Neutrophil (primary cell): Measurements from ENCODE around the gene LAPTM5.

ENCODE experiments used
- H3K27ac ChIP-seq: fragments of 200-600 bp; sonication (generic); 2 replicates; pipeline ENCODE4 v1.5.1; 2016; ENCODE audit warnings: mild to moderate bottlenecking, moderate library complexity
- H3K27me3 ChIP-seq: fragments of 200-600 bp; sonication (generic); 2 replicates; pipeline ENCODE4 v1.6.0; 2016; ENCODE audit warnings: mild to moderate bottlenecking
- H3K36me3 ChIP-seq: fragments of 200-600 bp; sonication (generic); 2 replicates; pipeline ENCODE4 v1.5.1; 2017
- H3K4me1 ChIP-seq, 2 experiments: fragments of 200-600 bp in 1 of 2; sonication (generic) in 1 of 2; 1 replicate in 1 of 2; 2 replicates in 1 of 2; pipeline versions ENCODE4 v1.5.1 to v1.6.1; 2013 to 2016; ENCODE audit warnings: low read depth in 1 of 2, low read length in 1 of 2, mild to moderate bottlenecking in 1 of 2, moderate library complexity in 1 of 2; ENCODE audit not compliant: control insufficient read depth in 1 of 2, insufficient read depth in 1 of 2
- H3K4me3 ChIP-seq, 2 experiments: fragments of 200-600 bp in 1 of 2; sonication (generic) in 1 of 2; 1 replicate in 1 of 2; 2 replicates in 1 of 2; pipeline ENCODE4 v1.5.1; 2013 to 2016; ENCODE audit warnings: low read depth in 1 of 2, low read length in 1 of 2, mild to moderate bottlenecking in 1 of 2, moderate library complexity in 1 of 2
- H3K9me3 ChIP-seq: fragments of 200-600 bp; sonication (generic); 2 replicates; pipeline ENCODE4 v1.5.1; 2016
- TF ChIP-seq, protein P1 (sequence below): fragments of 200-600 bp; sonication (generic); IDR thresholded peaks from 2 replicates; pipeline ENCODE4 v1.5.1; 2016; ENCODE audit warnings: antibody characterized with exemption

The LAPTM5 gene

DNA sequence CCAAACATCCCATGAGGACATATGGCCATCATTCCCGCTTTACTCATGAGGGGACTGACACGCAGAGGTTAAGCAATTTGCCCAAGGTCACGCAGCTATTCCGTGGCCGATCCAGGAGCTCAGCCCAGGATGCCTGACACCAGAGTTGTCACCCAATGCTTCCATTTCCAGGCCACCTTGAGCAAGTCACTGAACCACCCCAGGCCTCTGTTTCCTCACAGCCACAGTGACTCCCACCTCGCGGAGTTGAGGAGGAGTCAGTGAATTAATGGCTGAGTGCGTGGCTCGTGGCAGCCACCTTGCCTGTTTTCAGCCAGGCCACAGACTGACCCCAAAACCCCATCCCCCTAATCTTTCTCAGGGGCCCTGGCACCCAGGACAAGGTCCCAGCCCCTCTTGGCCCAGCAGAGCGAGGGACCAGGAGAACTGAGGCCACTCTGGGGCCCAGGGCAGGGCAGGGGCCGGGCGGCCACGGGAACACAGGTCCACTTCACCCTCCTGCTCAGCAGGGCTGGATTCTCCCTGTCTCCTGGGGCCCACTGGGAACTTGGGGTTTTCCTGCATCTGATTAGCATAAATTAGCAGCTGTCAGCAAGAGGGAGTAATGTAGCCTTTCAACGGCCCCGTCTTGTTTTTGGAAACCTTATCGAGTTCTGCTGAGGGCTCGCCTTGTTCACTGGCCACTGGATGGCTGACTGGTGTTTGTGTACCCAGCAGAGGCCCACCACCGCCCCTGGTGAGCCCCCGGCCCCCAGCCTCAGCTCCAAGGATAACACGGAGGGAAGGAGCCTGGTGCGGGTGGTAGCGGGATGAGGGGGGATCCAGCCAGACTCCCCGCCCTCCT, 19.7 kb upstream of the LAPTM5 start:
- H3K4me1 ChIP-seq: peaks cover 4 to 13% of the 10 kb centered on the region in 2 experiments
- no peaks in the 10 kb centered on the region for H3K9me3 ChIP-seq
- TF ChIP-seq, protein P1, sequence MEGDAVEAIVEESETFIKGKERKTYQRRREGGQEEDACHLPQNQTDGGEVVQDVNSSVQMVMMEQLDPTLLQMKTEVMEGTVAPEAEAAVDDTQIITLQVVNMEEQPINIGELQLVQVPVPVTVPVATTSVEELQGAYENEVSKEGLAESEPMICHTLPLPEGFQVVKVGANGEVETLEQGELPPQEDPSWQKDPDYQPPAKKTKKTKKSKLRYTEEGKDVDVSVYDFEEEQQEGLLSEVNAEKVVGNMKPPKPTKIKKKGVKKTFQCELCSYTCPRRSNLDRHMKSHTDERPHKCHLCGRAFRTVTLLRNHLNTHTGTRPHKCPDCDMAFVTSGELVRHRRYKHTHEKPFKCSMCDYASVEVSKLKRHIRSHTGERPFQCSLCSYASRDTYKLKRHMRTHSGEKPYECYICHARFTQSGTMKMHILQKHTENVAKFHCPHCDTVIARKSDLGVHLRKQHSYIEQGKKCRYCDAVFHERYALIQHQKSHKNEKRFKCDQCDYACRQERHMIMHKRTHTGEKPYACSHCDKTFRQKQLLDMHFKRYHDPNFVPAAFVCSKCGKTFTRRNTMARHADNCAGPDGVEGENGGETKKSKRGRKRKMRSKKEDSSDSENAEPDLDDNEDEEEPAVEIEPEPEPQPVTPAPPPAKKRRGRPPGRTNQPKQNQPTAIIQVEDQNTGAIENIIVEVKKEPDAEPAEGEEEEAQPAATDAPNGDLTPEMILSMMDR: no peak
- H3K36me3 ChIP-seq: no peaks in the 10 kb centered on the region
- H3K27ac ChIP-seq: no peak overlapping the region
- H3K4me3 ChIP-seq: no peak overlapping the region
- H3K27me3 ChIP-seq: no peaks in the 10 kb centered on the region

GRCh38 chr1:30776097-30777059, 18.8 kb upstream of the LAPTM5 start:
- no peak overlapping the region for H3K4me3 ChIP-seq
- H3K27ac ChIP-seq: no peak overlapping the region
- TF ChIP-seq, protein P1: no peak
- H3K36me3 ChIP-seq: no peaks in the 10 kb centered on the region
- peaks cover 4 to 7% of the 10 kb centered on the region in 2 experiments for H3K4me1 ChIP-seq
- H3K27me3 ChIP-seq: no peaks in the 10 kb centered on the region
- no peaks in the 10 kb centered on the region for H3K9me3 ChIP-seq

DNA sequence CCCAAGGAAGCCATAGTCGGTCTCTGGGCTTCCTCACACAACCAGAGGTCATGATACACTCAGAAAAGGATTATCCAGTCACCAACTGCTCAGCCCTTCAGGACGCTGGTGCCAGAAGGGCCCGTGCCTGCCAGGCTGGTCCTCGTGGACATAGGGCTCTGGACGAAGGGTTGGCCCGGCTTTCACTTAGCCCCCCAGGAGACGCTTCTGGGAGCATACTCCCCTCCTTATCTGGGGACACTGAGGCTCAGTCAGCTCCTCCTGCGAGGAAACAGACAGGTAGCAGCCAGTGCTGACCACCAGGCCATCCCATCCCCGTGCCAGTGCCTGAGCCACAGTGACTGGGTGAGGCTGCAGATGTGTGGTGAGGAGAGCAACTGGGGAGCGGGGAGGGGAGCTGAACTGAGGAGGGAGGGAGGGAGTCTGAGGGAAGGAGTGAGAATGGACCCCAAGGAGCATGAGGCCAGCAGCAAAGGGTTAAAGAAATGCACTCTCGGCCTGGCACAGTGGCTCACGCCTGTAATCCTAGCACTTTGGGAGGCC, 17.9 kb upstream of the LAPTM5 start:
- Histone ChIP-seq H3K27ac (no peak overlapping the region), H3K27me3 (no peaks in the 10 kb centered on the region), H3K9me3 (no peaks in the 10 kb centered on the region), H3K4me1 (peaks cover 4 to 7% of the 10 kb centered on the region in 2 experiments), H3K36me3 (no peaks in the 10 kb centered on the region), H3K4me3 (no peak overlapping the region)
- TF ChIP-seq, protein P1: no peak

DNA sequence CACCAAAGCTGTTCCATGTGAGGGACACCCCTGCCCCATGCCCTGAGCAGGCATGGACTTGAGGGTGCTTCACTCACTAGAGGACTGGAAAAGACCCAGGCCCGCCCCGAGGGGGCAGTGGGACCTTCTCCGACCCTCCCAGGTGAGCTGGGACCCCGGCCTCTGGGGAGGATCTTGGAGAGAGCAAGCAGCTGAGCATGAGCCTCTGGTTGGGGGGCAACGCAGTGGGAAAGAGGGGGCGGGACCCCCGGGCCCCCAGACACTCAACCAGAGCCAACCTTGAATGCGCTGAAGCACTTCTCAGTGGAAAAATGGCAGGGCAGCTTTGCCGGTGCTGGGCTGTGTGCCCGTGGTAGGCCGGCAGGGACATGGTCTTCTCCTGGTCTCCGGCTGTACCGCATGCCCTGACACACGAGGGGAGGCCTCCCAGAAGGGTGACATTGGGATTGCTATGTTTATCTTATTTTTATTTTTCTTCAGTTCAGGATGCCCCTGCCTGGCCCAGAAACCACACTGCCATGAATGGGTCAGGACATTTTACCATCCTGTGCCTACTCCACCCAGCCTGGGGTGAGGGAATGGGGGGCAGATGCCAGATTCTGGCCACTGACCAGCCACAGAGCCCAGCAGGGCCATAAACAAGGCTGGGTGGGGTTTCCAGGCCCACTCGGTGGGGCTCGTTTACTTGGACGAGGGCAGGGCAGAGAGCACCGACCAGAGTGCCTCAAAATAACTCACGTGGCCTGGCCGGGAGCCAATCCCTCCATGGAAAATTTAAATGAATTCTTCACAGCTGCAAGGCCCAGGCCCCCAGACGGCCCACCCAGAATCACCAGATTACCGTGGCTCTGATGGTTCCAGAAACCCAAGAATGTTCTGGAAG, 17.2 kb upstream of the LAPTM5 start:
- H3K27ac ChIP-seq: no peak overlapping the region
- TF ChIP-seq, protein P1: no peak
- H3K4me1 ChIP-seq: peaks cover 4 to 6% of the 10 kb centered on the region in 2 experiments
- no peak overlapping the region for H3K4me3 ChIP-seq
- no peaks in the 10 kb centered on the region for H3K36me3 ChIP-seq
- H3K27me3 ChIP-seq: no peaks in the 10 kb centered on the region
- H3K9me3 ChIP-seq: no peaks in the 10 kb centered on the region
